ENCODE measurements around the gene GPR37L1.
A peak's percentile ranks its signal among the peaks of the same experiment; 100 is the strongest.

GPR37L1 gene

DNA sequence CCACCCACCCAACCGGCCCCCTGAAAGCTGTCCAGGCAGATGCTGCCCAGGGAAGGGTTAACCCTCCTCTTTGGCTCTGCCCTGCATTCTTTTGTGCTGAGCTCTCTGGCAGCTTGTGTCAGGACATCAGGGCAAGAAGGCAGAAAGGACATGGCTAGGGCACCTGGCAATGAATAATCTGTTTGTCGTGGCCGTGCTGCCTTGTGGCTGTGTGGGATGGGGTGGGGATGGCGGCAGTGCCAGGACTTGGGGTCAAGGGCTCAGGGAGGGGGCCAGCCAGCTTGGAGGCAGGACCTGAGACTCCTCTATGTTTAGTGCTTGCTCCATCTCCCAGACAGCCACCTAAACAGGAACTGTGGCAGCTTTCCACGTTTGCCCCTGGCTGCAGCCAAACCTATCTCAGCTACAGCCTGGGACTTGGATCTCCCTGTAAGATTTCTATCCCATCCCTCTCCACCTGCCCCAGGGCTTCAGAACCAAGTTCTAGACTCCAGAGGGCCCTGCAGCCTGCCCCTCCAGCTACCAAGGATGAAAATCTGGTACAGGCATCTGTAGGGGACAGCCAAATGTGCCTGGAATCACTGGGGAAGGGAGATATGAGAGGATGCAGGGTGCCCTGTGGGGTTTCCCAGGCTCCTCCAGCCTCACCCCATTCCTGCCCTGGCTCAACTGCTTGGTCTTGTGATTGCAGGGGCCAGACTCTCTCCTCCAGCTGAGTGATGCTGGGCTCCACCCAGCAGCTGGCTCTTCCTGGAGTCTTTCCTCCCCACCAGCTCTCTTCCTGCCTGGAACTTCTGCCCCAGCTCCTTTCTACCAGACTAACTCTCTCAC is 9.6 kb upstream of the GPR37L1 start:
- no peaks in the 10 kb centered on the region for H3K9me3 ChIP-seq (ENCODE audit: control insufficient read depth, insufficient read depth, low read length)
- no peak overlapping the region for H3K4me3 ChIP-seq (ENCODE audit: low read depth, low read length)
- H3K36me3 ChIP-seq (ENCODE audit: control insufficient read depth, insufficient read depth, low read length), result no peaks in the 10 kb centered on the region
- H3K4me1 ChIP-seq (ENCODE audit: control insufficient read depth, insufficient read depth, low read length), result peaks cover 16% of the 10 kb centered on the region
- H3K9ac ChIP-seq (ENCODE audit: low read depth, low read length), result no peak overlapping the region
- no peaks in the 10 kb centered on the region for H3K27me3 ChIP-seq (ENCODE audit: control insufficient read depth, insufficient read depth, low read length)

DNA sequence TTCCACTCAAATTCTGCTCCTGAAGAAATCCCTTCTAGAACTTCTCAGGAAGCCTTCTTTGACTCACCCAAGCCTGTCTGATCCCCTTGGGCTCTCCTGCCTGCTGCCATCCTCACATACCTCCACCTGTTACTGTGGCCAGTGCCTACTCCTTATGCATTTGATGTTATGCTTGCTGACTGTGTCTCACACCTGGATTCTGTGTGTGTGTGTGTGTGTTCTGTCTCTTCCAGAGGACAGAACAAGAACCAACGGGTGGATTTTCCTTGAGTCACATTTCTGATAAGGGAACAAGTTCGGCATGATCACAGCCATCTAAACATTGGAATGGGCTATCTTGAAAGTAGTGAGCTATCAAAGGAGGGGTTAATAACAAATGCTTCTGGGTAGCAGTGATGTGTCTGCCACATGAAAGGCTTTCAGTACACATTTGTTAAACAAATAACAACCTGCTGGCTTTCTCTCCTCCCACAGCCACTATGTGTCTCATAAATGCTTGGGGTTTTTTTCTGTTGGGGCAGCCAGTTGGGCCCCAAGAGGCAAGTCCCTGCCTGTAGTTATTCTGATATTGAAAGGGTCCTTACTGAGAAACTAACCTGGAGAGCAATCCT is 8.9 kb upstream of the GPR37L1 start:
- Histone ChIP-seq H3K4me1 (ENCODE audit: control insufficient read depth, insufficient read depth, low read length) (peaks cover 19% of the 10 kb centered on the region), H3K27me3 (ENCODE audit: control insufficient read depth, insufficient read depth, low read length) (no peaks in the 10 kb centered on the region), H3K36me3 (ENCODE audit: control insufficient read depth, insufficient read depth, low read length) (no peaks in the 10 kb centered on the region), H3K9ac (ENCODE audit: low read depth, low read length) (no peak overlapping the region), H3K9me3 (ENCODE audit: control insufficient read depth, insufficient read depth, low read length) (no peaks in the 10 kb centered on the region), H3K4me3 (ENCODE audit: low read depth, low read length) (no peak overlapping the region)

DNA sequence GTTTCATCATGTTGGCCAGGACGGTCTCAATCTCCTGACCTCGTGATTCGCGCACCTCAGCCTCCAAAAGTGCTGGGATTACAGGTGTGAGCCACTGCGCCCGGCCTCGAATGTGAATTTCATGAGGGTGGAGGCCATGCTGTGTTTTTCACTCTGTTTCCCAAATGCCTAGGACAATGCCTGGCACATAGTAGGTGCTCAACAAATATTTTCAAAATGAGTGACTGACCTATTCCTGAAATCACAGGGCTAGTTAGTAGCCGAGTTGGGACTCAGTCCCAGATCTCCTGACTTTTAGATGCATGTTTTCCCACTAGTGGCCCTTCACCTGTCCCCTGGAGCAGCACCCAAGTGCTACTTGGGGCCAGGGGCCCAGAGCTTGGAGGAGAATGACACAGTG is 6.4 kb upstream of the GPR37L1 start:
- peaks cover 20% of the 10 kb centered on the region for H3K4me1 ChIP-seq (ENCODE audit: control insufficient read depth, insufficient read depth, low read length)
- H3K9me3 ChIP-seq (ENCODE audit: control insufficient read depth, insufficient read depth, low read length), result no peaks in the 10 kb centered on the region
- no peak overlapping the region for H3K4me3 ChIP-seq (ENCODE audit: low read depth, low read length)
- H3K36me3 ChIP-seq (ENCODE audit: control insufficient read depth, insufficient read depth, low read length), result no peaks in the 10 kb centered on the region
- no peak overlapping the region for H3K9ac ChIP-seq (ENCODE audit: low read depth, low read length)
- no peaks in the 10 kb centered on the region for H3K27me3 ChIP-seq (ENCODE audit: control insufficient read depth, insufficient read depth, low read length)

DNA sequence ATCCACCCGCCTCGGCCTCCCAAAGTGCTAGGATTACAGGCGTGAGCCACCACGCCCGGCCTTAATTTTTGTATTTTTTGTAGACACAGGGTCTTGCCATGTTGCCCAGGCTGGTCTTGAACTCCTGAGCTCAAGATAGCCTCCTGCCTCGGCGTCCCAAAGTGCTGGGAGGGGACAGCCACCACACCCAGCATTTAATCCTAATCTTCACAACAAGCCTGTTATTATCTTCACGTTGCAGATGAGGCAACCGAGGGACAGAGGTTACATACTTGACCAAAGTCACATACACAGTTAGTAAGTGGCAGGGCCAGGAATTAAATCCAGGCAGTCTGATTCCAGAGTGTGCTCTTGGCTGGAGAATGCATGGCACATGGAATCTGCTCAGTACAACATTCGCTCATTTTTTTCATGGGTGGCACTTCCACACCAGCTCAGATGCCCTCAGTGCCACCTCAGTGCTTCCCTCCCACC is 4.8 kb upstream of the GPR37L1 start:
- Histone ChIP-seq H3K36me3 (ENCODE audit: control insufficient read depth, insufficient read depth, low read length) (no peaks in the 10 kb centered on the region), H3K4me3 (ENCODE audit: low read depth, low read length) (no peak overlapping the region), H3K9me3 (ENCODE audit: control insufficient read depth, insufficient read depth, low read length) (no peaks in the 10 kb centered on the region), H3K4me1 (ENCODE audit: control insufficient read depth, insufficient read depth, low read length) (peaks cover 23% of the 10 kb centered on the region), H3K9ac (ENCODE audit: low read depth, low read length) (no peak overlapping the region), H3K27me3 (ENCODE audit: control insufficient read depth, insufficient read depth, low read length) (no peaks in the 10 kb centered on the region)

DNA sequence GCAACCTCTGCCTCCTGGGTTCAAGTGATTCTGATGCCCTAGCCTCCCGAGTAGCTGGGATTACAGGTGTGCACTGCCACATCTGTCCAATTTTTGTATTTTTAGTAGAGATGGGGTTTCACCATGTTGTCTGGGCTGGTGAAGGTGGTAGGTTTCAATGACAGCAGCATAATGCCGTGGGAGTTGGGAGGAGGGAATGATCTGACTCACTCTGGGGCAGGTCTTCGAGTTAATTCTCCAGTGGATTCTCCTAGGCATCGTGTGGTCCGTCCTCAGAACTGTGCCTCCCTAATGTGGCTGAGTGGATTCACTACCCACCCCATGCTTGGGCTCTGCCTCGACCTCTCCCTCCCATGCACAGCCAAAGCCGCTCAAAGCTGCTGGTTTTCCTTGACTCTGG is 1.7 kb upstream of the GPR37L1 start:
- Histone ChIP-seq H3K4me1 (ENCODE audit: control insufficient read depth, insufficient read depth, low read length) (peaks cover 7% of the 10 kb centered on the region), H3K4me3 (ENCODE audit: low read depth, low read length) (no peak overlapping the region), H3K9ac (ENCODE audit: low read depth, low read length) (no peak overlapping the region), H3K9me3 (ENCODE audit: control insufficient read depth, insufficient read depth, low read length) (no peaks in the 10 kb centered on the region), H3K36me3 (ENCODE audit: control insufficient read depth, insufficient read depth, low read length) (no peaks in the 10 kb centered on the region), H3K27me3 (ENCODE audit: control insufficient read depth, insufficient read depth, low read length) (no peaks in the 10 kb centered on the region)

DNA sequence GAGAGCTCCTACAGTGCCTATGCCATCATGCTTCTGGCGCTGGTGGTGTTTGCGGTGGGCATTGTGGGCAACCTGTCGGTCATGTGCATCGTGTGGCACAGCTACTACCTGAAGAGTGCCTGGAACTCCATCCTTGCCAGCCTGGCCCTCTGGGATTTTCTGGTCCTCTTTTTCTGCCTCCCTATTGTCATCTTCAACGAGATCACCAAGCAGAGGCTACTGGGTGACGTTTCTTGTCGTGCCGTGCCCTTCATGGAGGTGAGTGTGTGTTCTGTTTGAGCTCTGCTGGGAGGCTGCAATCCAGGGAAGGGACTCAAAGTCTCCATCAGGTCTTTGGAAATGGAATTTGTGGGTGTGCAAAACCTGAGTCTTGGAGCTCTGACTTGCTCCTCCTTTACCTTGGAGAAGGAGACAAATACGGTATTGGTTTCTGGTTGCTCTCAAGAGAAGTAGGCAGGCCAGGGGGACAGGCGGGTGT is 658 bp downstream of the GPR37L1 start:
- H3K4me1 ChIP-seq (ENCODE audit: control insufficient read depth, insufficient read depth, low read length), result peaks cover 7% of the 10 kb centered on the region
- H3K9ac ChIP-seq (ENCODE audit: low read depth, low read length), result peak overlapping the region; percentile 16
- no peaks in the 10 kb centered on the region for H3K27me3 ChIP-seq (ENCODE audit: control insufficient read depth, insufficient read depth, low read length)
- no peaks in the 10 kb centered on the region for H3K36me3 ChIP-seq (ENCODE audit: control insufficient read depth, insufficient read depth, low read length)
- H3K9me3 ChIP-seq (ENCODE audit: control insufficient read depth, insufficient read depth, low read length), result no peaks in the 10 kb centered on the region
- no peak overlapping the region for H3K4me3 ChIP-seq (ENCODE audit: low read depth, low read length)

DNA sequence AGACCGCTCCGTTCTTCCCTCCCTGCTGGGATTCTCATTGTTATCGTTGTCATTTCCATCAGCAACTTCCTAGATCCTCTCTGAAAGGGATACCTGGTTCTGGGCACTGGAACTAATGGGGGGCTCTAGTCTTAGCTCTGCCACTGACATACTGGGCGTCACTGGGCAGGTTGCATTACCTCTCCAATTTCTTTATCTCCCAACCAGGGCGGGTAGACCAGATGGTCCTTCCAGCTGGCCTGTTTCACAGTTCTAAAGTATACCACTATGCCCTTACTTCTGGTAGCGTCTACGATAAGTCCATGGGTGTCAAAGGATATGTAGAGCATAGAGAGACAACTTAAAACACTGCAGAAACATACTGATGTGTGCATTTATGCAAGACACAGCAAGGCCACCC is 1.4 kb downstream of the GPR37L1 start:
- Histone ChIP-seq H3K27me3 (ENCODE audit: control insufficient read depth, insufficient read depth, low read length) (no peaks in the 10 kb centered on the region), H3K9ac (ENCODE audit: low read depth, low read length) (no peak overlapping the region), H3K36me3 (ENCODE audit: control insufficient read depth, insufficient read depth, low read length) (no peaks in the 10 kb centered on the region), H3K9me3 (ENCODE audit: control insufficient read depth, insufficient read depth, low read length) (no peaks in the 10 kb centered on the region), H3K4me1 (ENCODE audit: control insufficient read depth, insufficient read depth, low read length) (peaks cover 3% of the 10 kb centered on the region), H3K4me3 (ENCODE audit: low read depth, low read length) (no peak overlapping the region)

DNA sequence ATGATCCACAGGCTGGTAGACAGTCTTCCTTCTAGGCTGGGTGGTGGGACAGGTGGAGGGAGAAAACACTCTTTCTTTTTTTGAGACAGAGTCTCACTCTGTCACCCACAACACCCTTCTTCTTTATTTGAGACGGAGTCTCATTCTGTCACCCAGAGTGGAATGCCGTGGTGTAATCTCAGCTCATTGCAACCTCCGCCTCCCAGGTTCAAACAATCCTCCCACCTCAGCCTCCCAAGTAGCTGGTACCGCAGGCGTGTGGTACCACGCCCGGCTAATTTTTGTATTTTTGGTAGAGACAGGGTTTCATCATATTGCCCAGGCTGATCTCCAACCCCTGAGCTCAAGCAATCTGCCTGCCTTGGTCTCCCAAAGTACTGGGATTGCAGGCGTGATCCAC is 2.9 kb downstream of the GPR37L1 start:
- Histone ChIP-seq H3K27me3 (ENCODE audit: control insufficient read depth, insufficient read depth, low read length) (no peaks in the 10 kb centered on the region), H3K36me3 (ENCODE audit: control insufficient read depth, insufficient read depth, low read length) (no peaks in the 10 kb centered on the region)

DNA sequence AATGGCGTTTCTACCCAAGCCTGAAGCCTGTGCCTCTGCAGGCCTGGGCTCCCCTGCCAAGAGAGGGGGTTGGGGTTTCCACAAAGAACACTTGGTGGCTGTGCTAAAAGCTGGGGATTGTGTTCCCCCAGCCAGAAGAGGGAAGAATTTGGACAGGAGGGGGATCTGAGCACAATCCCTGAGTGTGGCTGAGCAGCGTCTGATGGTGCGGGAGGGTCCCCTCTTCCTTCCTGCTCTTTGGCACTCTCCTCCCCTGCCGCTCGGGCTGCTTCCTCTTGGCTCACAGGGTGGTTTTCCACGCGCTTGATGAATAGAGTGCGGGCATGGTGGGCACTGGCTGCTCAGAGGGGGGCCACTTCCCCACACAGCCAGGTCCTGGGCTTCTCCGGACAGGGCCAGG is 3.7 kb downstream of the GPR37L1 start:
- Histone ChIP-seq H3K27me3 (ENCODE audit: control insufficient read depth, insufficient read depth, low read length) (no peaks in the 10 kb centered on the region), H3K4me1 (ENCODE audit: control insufficient read depth, insufficient read depth, low read length) (peaks cover 3% of the 10 kb centered on the region), H3K9me3 (ENCODE audit: control insufficient read depth, insufficient read depth, low read length) (no peaks in the 10 kb centered on the region)

More for the DNA sequence above, 2.9 kb downstream of the GPR37L1 start:
- peaks cover 3% of the 10 kb centered on the region for H3K4me1 ChIP-seq (ENCODE audit: control insufficient read depth, insufficient read depth, low read length)
- no peak overlapping the region for H3K9ac ChIP-seq (ENCODE audit: low read depth, low read length)
- H3K9me3 ChIP-seq (ENCODE audit: control insufficient read depth, insufficient read depth, low read length), result no peaks in the 10 kb centered on the region
- H3K4me3 ChIP-seq (ENCODE audit: low read depth, low read length), result no peak overlapping the region

DNA sequence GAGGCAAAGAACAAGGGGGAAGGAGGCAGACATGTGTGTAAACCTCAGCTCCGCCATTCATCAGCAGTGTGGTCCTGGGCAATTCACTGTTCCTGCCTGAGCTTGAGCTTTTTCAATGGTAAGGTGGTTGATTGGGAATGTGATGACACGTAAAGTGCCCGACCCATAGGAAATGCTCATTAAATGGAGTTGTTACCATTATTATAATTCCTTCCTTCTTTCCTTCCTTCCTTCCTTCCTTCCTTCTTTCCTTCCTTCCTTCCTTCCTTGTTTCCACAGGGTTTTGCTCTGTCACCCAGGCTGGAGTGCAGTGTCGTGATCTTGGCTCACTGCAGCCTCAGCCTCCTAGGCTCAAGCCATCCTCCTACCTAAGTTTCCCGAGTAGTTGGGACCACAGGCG is 4.3 kb downstream of the GPR37L1 start:
- no peaks in the 10 kb centered on the region for H3K27me3 ChIP-seq (ENCODE audit: control insufficient read depth, insufficient read depth, low read length)
- no peaks in the 10 kb centered on the region for H3K9me3 ChIP-seq (ENCODE audit: control insufficient read depth, insufficient read depth, low read length)

More for the DNA sequence above, 3.7 kb downstream of the GPR37L1 start:
- H3K4me3 ChIP-seq (ENCODE audit: low read depth, low read length), result no peak overlapping the region
- H3K9ac ChIP-seq (ENCODE audit: low read depth, low read length), result no peak overlapping the region
- no peaks in the 10 kb centered on the region for H3K36me3 ChIP-seq (ENCODE audit: control insufficient read depth, insufficient read depth, low read length)

DNA sequence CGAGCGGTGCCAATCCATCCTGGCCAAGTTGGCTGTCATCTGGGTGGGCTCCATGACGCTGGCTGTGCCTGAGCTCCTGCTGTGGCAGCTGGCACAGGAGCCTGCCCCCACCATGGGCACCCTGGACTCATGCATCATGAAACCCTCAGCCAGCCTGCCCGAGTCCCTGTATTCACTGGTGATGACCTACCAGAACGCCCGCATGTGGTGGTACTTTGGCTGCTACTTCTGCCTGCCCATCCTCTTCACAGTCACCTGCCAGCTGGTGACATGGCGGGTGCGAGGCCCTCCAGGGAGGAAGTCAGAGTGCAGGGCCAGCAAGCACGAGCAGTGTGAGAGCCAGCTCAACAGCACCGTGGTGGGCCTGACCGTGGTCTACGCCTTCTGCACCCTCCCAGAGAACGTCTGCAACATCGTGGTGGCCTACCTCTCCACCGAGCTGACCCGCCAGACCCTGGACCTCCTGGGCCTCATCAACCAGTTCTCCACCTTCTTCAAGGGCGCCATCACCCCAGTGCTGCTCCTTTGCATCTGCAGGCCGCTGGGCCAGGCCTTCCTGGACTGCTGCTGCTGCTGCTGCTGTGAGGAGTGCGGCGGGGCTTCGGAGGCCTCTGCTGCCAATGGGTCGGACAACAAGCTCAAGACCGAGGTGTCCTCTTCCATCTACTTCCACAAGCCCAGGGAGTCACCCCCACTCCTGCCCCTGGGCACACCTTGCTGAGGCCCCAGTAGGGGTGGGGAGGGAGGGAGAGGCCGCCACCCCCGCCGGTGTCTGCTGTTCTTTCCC is 5.3 kb downstream of the GPR37L1 start:
- Histone ChIP-seq H3K4me3 (ENCODE audit: low read depth, low read length) (no peak overlapping the region), H3K9ac (ENCODE audit: low read depth, low read length) (no peak overlapping the region), H3K9me3 (ENCODE audit: control insufficient read depth, insufficient read depth, low read length) (no peaks in the 10 kb centered on the region), H3K36me3 (ENCODE audit: control insufficient read depth, insufficient read depth, low read length) (peaks cover 14% of the 10 kb centered on the region), H3K4me1 (ENCODE audit: control insufficient read depth, insufficient read depth, low read length) (no peaks in the 10 kb centered on the region), H3K27me3 (ENCODE audit: control insufficient read depth, insufficient read depth, low read length) (no peaks in the 10 kb centered on the region)

More for the DNA sequence above, 4.3 kb downstream of the GPR37L1 start:
- Histone ChIP-seq H3K36me3 (ENCODE audit: control insufficient read depth, insufficient read depth, low read length) (peaks cover 4% of the 10 kb centered on the region), H3K4me3 (ENCODE audit: low read depth, low read length) (no peak overlapping the region), H3K4me1 (ENCODE audit: control insufficient read depth, insufficient read depth, low read length) (peaks cover 3% of the 10 kb centered on the region), H3K9ac (ENCODE audit: low read depth, low read length) (no peak overlapping the region)
